Measurements from ENCODE around the gene CNN2. TPM values are rescaled to one million over a fixed set of nuclear protein-coding genes. Genes with fewer than 3 reads are reported as not detected.

The CNN2 gene
- total RNA-seq, 4 donors from 2014 or later, result 39.2 to 57.6 (median 48.2) TPM

- no peak overlapping the region for H3K27ac ChIP-seq
- intact Hi-C loops (cut with DNase I; ENCODE audit: low total_unique reads), result no loop called here
- H3K4me1 ChIP-seq, result peaks cover 11 to 27% (median 22%) of the 10 kb centered on the region in 4 donors
- 91% methylated on average over 13 of the region's 14 CpGs; no CpG with 5 or more reads in 1 of the 2 donors for WGBS, 2 donors (ENCODE audit: low coverage in 1 of 2)
- DNase-seq, result no peak
- no peaks in the 10 kb centered on the region for H3K9me3 ChIP-seq
- no peak for TF ChIP-seq POLR2AphosphoS5 (IDR thresholded peaks at IDR 0.05)
- TF ChIP-seq POLR2A (IDR thresholded peaks at IDR 0.05), result no peak
- TF ChIP-seq EP300 (IDR thresholded peaks at IDR 0.05; ENCODE audit: low read depth), result no peak
- TF ChIP-seq CTCF (IDR thresholded peaks at IDR 0.05), result no peak
- H3K36me3 ChIP-seq, result no peaks in the 10 kb centered on the region
- no peak overlapping the region for H3K4me3 ChIP-seq
- H3K27me3 ChIP-seq, result no peaks in the 10 kb centered on the region
- in situ Hi-C loops (cut with MboI; ENCODE audit: low pct_ligation_motif_present in 1 of 4, low pct_unique_long_range_greater_than_20kb in 1 of 4, low sequenced_read_pairs in 3 of 4), result loop anchor here (10.0 to 25.0 kb wide), 4 partner anchors 61 to 221 kb away; partner anchors contain the start of genes CFD (in 2 of the 4), ELANE (in 2 of the 4) and ARID3A (in 1 of the 4)
These were observed 40.3 kb upstream of the CNN2 start for GRCh38 chr19:986083-986482.

GRCh38 chr19:988081-988480 is 38.3 kb upstream of the CNN2 start:
- no peak for TF ChIP-seq POLR2AphosphoS5 (IDR thresholded peaks at IDR 0.05)
- no peak for TF ChIP-seq CTCF (IDR thresholded peaks at IDR 0.05)
- TF ChIP-seq EP300 (IDR thresholded peaks at IDR 0.05; ENCODE audit: low read depth), result no peak
- no peak for TF ChIP-seq POLR2A (IDR thresholded peaks at IDR 0.05)
- intact Hi-C loops (cut with DNase I; ENCODE audit: low total_unique reads), result no loop called here

GRCh38 chr19:988510-988909 is 37.9 kb upstream of the CNN2 start:
- H3K4me1 ChIP-seq, result peaks cover 4 to 15% (median 11%) of the 10 kb centered on the region in 4 donors
- in situ Hi-C loops (cut with MboI; ENCODE audit: low pct_ligation_motif_present in 1 of 4, low pct_unique_long_range_greater_than_20kb in 1 of 4, low sequenced_read_pairs in 3 of 4), result loop anchor here (10.0 to 25.0 kb wide), 4 partner anchors 64 to 224 kb away; partner anchors contain the start of genes CFD (in 2 of the 4), ELANE (in 2 of the 4) and ARID3A (in 1 of the 4)
- H3K27me3 ChIP-seq, result no peaks in the 10 kb centered on the region
- H3K36me3 ChIP-seq, result no peaks in the 10 kb centered on the region
- DNase-seq, result no peak
- H3K4me3 ChIP-seq, result no peak overlapping the region
- intact Hi-C loops (cut with DNase I; ENCODE audit: low total_unique reads), result no loop called here
- WGBS, 2 donors (ENCODE audit: low coverage in 1 of 2), result 91% methylated on average over 15 of the region's 15 CpGs; no CpG with 5 or more reads in 1 of the 2 donors
- no peak for TF ChIP-seq POLR2A (IDR thresholded peaks at IDR 0.05)
- TF ChIP-seq EP300 (IDR thresholded peaks at IDR 0.05; ENCODE audit: low read depth), result no peak
- TF ChIP-seq CTCF (IDR thresholded peaks at IDR 0.05), result no peak
- no peak for TF ChIP-seq POLR2AphosphoS5 (IDR thresholded peaks at IDR 0.05)
- H3K27ac ChIP-seq, result no peak overlapping the region
- no peaks in the 10 kb centered on the region for H3K9me3 ChIP-seq

More at GRCh38 chr19:988081-988480, 38.3 kb upstream of the CNN2 start:
- Histone ChIP-seq H3K9me3 (no peaks in the 10 kb centered on the region), H3K36me3 (no peaks in the 10 kb centered on the region), H3K4me3 (no peak overlapping the region), H3K27me3 (no peaks in the 10 kb centered on the region), H3K27ac (no peak overlapping the region), H3K4me1 (peaks cover 6 to 19% (median 14%) of the 10 kb centered on the region in 4 donors)
- no peak for DNase-seq
- in situ Hi-C loops (cut with MboI; ENCODE audit: low pct_ligation_motif_present in 1 of 4, low pct_unique_long_range_greater_than_20kb in 1 of 4, low sequenced_read_pairs in 3 of 4), result loop anchor here (10.0 to 25.0 kb wide), 4 partner anchors 63 to 223 kb away; partner anchors contain the start of genes CFD (in 2 of the 4), ELANE (in 2 of the 4) and ARID3A (in 1 of the 4)
- WGBS, 2 donors (ENCODE audit: low coverage in 1 of 2), result 94% methylated on average over 14 of the region's 14 CpGs; no CpG with 5 or more reads in 1 of the 2 donors

- no peak overlapping the region for H3K4me3 ChIP-seq
- no peaks in the 10 kb centered on the region for H3K9me3 ChIP-seq
- peaks cover 0 to 10% (median 6%) of the 10 kb centered on the region in 4 donors for H3K4me1 ChIP-seq
- no peak for DNase-seq
- H3K27me3 ChIP-seq, result peaks cover 3% of the 10 kb centered on the region
- WGBS, 2 donors (ENCODE audit: low coverage in 1 of 2), result 89% methylated on average over 25 of the region's 25 CpGs; no CpG with 5 or more reads in 1 of the 2 donors
- intact Hi-C loops (cut with DNase I; ENCODE audit: low total_unique reads) (no loop called here), in situ Hi-C loops (cut with MboI; ENCODE audit: low pct_ligation_motif_present in 1 of 4, low pct_unique_long_range_greater_than_20kb in 1 of 4, low sequenced_read_pairs in 3 of 4) (loop anchor here (10.0 to 25.0 kb wide), 4 partner anchors 65 to 225 kb away; partner anchors contain the start of genes CFD (in 2 of the 4), ELANE (in 2 of the 4) and ARID3A (in 1 of the 4))
- no peak overlapping the region for H3K27ac ChIP-seq
- no peaks in the 10 kb centered on the region for H3K36me3 ChIP-seq
- TF ChIP-seq EP300 (IDR thresholded peaks at IDR 0.05; ENCODE audit: low read depth) (no peak), POLR2AphosphoS5 (IDR thresholded peaks at IDR 0.05) (no peak), POLR2A (IDR thresholded peaks at IDR 0.05) (no peak), CTCF (IDR thresholded peaks at IDR 0.05) (no peak)
These were observed 36.9 kb upstream of the CNN2 start for GRCh38 chr19:989381-990081.

Measured in transverse colon (tissue), 4 donors.